Kidney (tissue), 14 donors: Measurements from ENCODE around the gene CD101. TPM values are rescaled to one million over a fixed set of nuclear protein-coding genes. Genes with fewer than 3 reads are reported as not detected.
A peak's percentile ranks its signal among the peaks of the same experiment; 100 is the strongest.

ENCODE experiments used
- DNase-seq, 5 donors: peaks; one replicate each; pipeline ENCODE4 v3.0.0-alpha.2; 2013 to 2020
- FAIRE-seq: peaks from 2 replicates; lab custom pipeline; 2012; peaks lifted over from hg19 to GRCh38; lab: Jason Lieb, UNC
- H3K27ac ChIP-seq, 2 donors: one replicate each; pipeline ENCODE4 v1.7.0; 2013; ENCODE audit warnings: low read depth in 2 of 2, low read length in 2 of 2, inconsistent platforms in 1 of 2
- H3K27me3 ChIP-seq: one replicate; pipeline ENCODE4 v1.7.1; 2013; ENCODE audit warnings: low read length, inconsistent platforms; ENCODE audit not compliant: control insufficient read depth, insufficient read depth
- H3K36me3 ChIP-seq, 3 donors: one replicate each; pipeline versions ENCODE4 v1.7.0 to v1.7.1; 2013; ENCODE audit warnings: low read length in 3 of 3, control low read depth in 1 of 3, inconsistent platforms in 1 of 3; ENCODE audit not compliant: insufficient read depth in 3 of 3, control insufficient read depth in 2 of 3
- H3K4me1 ChIP-seq, 3 donors: one replicate each; pipeline versions ENCODE4 v1.7.0 to v1.7.1; 2013; ENCODE audit warnings: low read length in 3 of 3, inconsistent platforms in 1 of 3, low read depth in 1 of 3; ENCODE audit not compliant: control insufficient read depth in 2 of 3, insufficient read depth in 2 of 3
- H3K4me3 ChIP-seq, 3 donors: one replicate each; pipeline versions ENCODE4 v1.7.0 to v1.8.1; 2013; ENCODE audit warnings: low read length in 3 of 3, control low read depth in 1 of 3, inconsistent platforms in 1 of 3
- H3K9ac ChIP-seq, 3 donors: one replicate each; pipeline versions ENCODE4 v1.7.0 to v1.7.1; 2013; ENCODE audit warnings: low read length in 3 of 3, control low read depth in 1 of 3, inconsistent platforms in 1 of 3
- H3K9me3 ChIP-seq, 3 donors: one replicate each; pipeline versions ENCODE4 v1.7.0 to v1.7.1; 2013; ENCODE audit warnings: low read length in 3 of 3, control low read depth in 1 of 3, inconsistent platforms in 1 of 3; ENCODE audit not compliant: control insufficient read depth in 2 of 3, insufficient read depth in 1 of 3
- intact Hi-C: fragments of 100-400 bp; cut with DNase I; formaldehyde crosslinking; loops from one replicate; pipeline ENCODE4 v1.11.1; 2022
- polyA plus RNA-seq: library from polyadenylated mRNA; stranded (reverse); fragments of 350-450 nt; fragmentation: Illumina TruSeq; extraction: RNeasy Lipid Tissue Mini Kit (QIAGEN cat#74804); gene quantifications from one replicate; pipeline ENCODE4 v1.2.3, GENCODE V29; 2014; ENCODE audit warnings: low read depth, low replicate concordance; ENCODE audit not compliant: insufficient read depth
- total RNA-seq: library from RNA; stranded (reverse); fragmentation: NEBNext Ultra II Directional; extraction: Animal tissue kit (Norgen Biotek cat#: 25700); gene quantifications from one replicate; pipeline ENCODE4 v1.2.1, GENCODE V29; 2021
- TF ChIP-seq, protein P1 (sequence below): IDR thresholded peaks from 3 replicates; pipeline ENCODE4 v1.5.1; 2012; ENCODE audit warnings: mild to moderate bottlenecking, moderate library complexity, borderline replicate concordance; ENCODE audit not compliant: insufficient read depth; ENCODE audit errors: extremely low read depth
- donor health status: control.
- donor health status: control.
- donor health status: control.
- donor health status: control.
- donor health status: control.
- donor health status: DM: yes; HTN: yes; CAD: no.
- donor health status: Normal renal cell carcinoma (clear cell type).

CD101 gene
- total and polyA plus RNA-seq, 2 donors from 2014 or later, result 0.22 to 1.3 TPM

GRCh38 chr1:116968724-116969123 lies 32.8 kb upstream of the CD101 start:
- Histone ChIP-seq H3K4me1 (no peaks in the 10 kb centered on the region), H3K27me3 (no peaks in the 10 kb centered on the region), H3K9ac (no peak overlapping the region), H3K9me3 (peaks cover 0 to 2% (median 0%) of the 10 kb centered on the region in 3 donors), H3K4me3 (no peak overlapping the region), H3K27ac (no peak overlapping the region), H3K36me3 (no peaks in the 10 kb centered on the region)
- TF ChIP-seq, protein P1, sequence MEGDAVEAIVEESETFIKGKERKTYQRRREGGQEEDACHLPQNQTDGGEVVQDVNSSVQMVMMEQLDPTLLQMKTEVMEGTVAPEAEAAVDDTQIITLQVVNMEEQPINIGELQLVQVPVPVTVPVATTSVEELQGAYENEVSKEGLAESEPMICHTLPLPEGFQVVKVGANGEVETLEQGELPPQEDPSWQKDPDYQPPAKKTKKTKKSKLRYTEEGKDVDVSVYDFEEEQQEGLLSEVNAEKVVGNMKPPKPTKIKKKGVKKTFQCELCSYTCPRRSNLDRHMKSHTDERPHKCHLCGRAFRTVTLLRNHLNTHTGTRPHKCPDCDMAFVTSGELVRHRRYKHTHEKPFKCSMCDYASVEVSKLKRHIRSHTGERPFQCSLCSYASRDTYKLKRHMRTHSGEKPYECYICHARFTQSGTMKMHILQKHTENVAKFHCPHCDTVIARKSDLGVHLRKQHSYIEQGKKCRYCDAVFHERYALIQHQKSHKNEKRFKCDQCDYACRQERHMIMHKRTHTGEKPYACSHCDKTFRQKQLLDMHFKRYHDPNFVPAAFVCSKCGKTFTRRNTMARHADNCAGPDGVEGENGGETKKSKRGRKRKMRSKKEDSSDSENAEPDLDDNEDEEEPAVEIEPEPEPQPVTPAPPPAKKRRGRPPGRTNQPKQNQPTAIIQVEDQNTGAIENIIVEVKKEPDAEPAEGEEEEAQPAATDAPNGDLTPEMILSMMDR, result no peak
- DNase-seq (no peak), FAIRE-seq (no peak)
- intact Hi-C loops, result no loop called here

DNA sequence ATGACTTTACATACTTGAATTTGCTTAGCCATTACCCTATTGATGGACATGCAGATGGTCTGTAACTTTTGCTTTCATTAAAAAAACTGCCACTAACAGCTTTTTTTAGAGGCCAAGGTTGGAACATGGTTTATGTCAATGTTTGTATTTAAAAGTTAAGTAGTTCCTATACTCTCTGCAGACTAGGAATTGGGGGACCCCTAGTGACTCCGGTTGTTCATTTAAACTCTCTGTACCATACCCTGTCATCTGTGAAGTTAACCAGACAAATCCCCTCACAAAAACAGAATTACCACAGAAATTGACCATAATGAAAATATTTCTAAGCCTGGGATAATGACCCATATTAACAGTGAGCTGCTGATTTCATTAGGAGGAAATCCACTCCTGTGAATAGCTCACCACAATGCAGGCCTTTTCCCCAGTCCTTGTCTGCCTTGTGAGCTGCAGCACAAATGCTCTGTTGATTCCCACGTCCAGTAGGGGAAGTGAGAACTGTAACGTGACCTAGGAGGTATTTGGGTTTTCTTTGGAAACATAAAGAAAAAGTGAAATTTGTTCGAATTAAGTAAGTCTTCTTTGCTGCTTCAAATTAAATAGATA lies 30.2 kb upstream of the CD101 start:
- intact Hi-C loops, result no loop called here
- no peak overlapping the region for H3K27ac ChIP-seq
- peaks cover 0 to 2% (median 0%) of the 10 kb centered on the region in 3 donors for H3K9me3 ChIP-seq
- peak in 1 of 5 donors; percentile 12 for DNase-seq
- TF ChIP-seq, protein P1, result no peak
- no peaks in the 10 kb centered on the region for H3K36me3 ChIP-seq
- H3K4me1 ChIP-seq, result no peaks in the 10 kb centered on the region
- H3K27me3 ChIP-seq, result no peaks in the 10 kb centered on the region
- no peak overlapping the region for H3K4me3 ChIP-seq
- no peak overlapping the region for H3K9ac ChIP-seq
- no peak for FAIRE-seq

DNA sequence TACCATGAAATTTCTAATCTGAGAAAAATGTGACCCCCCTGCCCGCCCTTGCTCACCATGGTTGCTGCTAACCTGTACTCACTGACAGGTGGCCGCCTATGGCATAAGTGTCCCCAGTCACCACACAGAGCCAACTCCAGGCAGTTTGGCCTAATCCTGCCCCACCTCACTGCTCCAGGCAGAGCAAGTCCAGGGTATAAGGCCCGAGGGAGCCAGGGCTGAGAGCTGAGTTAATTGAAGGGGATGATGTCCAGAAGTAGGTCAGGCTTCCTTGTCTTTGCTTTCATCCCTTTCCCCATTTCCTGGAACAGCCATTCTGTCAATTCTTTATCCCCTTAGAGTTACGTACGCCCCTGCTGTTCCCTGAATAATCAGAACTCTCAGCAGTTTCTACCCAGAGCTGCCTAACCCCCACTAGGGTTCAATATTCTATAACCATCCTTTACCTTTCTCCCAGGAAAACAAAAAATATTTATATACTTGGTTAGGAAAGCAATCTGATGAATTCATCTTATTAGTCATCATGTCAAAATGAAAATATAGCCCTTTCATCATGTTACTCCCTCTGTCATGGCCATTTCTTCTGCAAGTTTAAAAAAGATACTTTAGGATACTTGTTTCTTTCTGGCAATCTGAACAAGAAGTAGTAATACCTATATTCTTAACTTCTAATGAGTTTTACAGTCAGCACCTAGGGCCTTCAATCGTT lies 29.4 kb upstream of the CD101 start:
- H3K9ac ChIP-seq, result no peak overlapping the region
- no peak overlapping the region for H3K27ac ChIP-seq
- H3K4me3 ChIP-seq, result no peak overlapping the region
- DNase-seq, result no peak
- H3K36me3 ChIP-seq, result no peaks in the 10 kb centered on the region
- H3K27me3 ChIP-seq, result no peaks in the 10 kb centered on the region
- no peak for FAIRE-seq
- H3K4me1 ChIP-seq, result no peaks in the 10 kb centered on the region
- TF ChIP-seq, protein P1, result no peak
- intact Hi-C loops, result no loop called here
- H3K9me3 ChIP-seq, result peaks cover 0 to 2% (median 0%) of the 10 kb centered on the region in 3 donors
